Endothelial cell of umbilical vein (primary cell): Measurements from ENCODE around the gene TEKT5. TPM values are rescaled to one million over a fixed set of nuclear protein-coding genes. Genes with fewer than 3 reads are reported as not detected.

Source experiments
- BruUV-seq: library from RNA; stranded (reverse); fragments of 400-500 nt; replicated peaks from 2 replicates; lab custom pipeline; 2021; lab: Mats Ljungman, UMichigan
- CTCF ChIA-PET: fragments of 300-600, 350-600 bp; sonication (Branson Sonifier 250); formaldehyde crosslinking; loops from one replicate; lab custom pipeline; 2021; ENCODE audit warnings: antibody characterized with exemption, inconsistent platforms; lab: Charles Lee
- POLR2A ChIA-PET: fragments of 300-600, 350-600 bp; sonication (Branson Sonifier 250); formaldehyde crosslinking; loops from one replicate; lab custom pipeline; 2021; ENCODE audit warnings: antibody characterized with exemption, inconsistent platforms; lab: Charles Lee
- DNase-seq: peaks from one replicate; pipeline ENCODE4 v3.0.0-alpha.2; 2011; ENCODE audit warnings: low read depth, low spot score
- FAIRE-seq: peaks from 2 replicates; lab custom pipeline; 2011; peaks lifted over from hg19 to GRCh38; lab: Jason Lieb, UNC
- H2AFZ ChIP-seq: 2 replicates; pipeline ENCODE4 v1.6.0; 2012; ENCODE audit warnings: low read depth, low read length, control low read depth, inconsistent platforms
- H3K27ac ChIP-seq: 2 replicates; pipeline ENCODE4 v1.5.1; 2011; ENCODE audit warnings: low read depth, mild to moderate bottlenecking, control low read depth, low read length, moderate library complexity; ENCODE audit not compliant: insufficient read depth
- H3K27me3 ChIP-seq, 2 experiments: 2 replicates each; pipeline versions ENCODE4 v1.6.0 to v1.6.1; 2011; ENCODE audit warnings: low read length in 2 of 2, mixed read lengths in 1 of 2; ENCODE audit not compliant: control insufficient read depth in 2 of 2, insufficient read depth in 2 of 2
- H3K36me3 ChIP-seq, 2 experiments: 2 replicates in 1 of 2; 3 replicates in 1 of 2; pipeline ENCODE4 v1.5.1; 2011; ENCODE audit warnings: low read length in 2 of 2, mild to moderate bottlenecking in 1 of 2, moderate library complexity in 1 of 2; ENCODE audit not compliant: control insufficient read depth in 2 of 2, insufficient read depth in 2 of 2; ENCODE audit errors: extremely low read depth in 1 of 2
- H3K4me1 ChIP-seq: 3 replicates; pipeline ENCODE4 v1.5.1; 2011; ENCODE audit warnings: mild to moderate bottlenecking, low read length; ENCODE audit not compliant: control insufficient read depth, insufficient read depth; ENCODE audit errors: extremely low read depth
- H3K4me2 ChIP-seq: 2 replicates; pipeline ENCODE4 v1.6.1; 2011; ENCODE audit warnings: low read length, control low read depth, mixed read lengths; ENCODE audit not compliant: insufficient read depth
- H3K4me3 ChIP-seq, 3 experiments: fragments of 200-600 bp in 1 of 3; sonication (generic), shearing (Covaris generic) in 1 of 3; replicated peaks in 1 of 3; 2 replicates each; pipeline ENCODE4 v1.5.1; 2011 to 2016; ENCODE audit warnings: control low read depth in 3 of 3, low read length in 3 of 3, mild to moderate bottlenecking in 2 of 3, inconsistent platforms in 1 of 3, low read depth in 1 of 3, moderate library complexity in 1 of 3; ENCODE audit not compliant: insufficient read depth in 1 of 3
- H3K79me2 ChIP-seq: 2 replicates; pipeline ENCODE4 v1.6.0; 2012; ENCODE audit warnings: low read length, inconsistent platforms; ENCODE audit not compliant: control insufficient read depth, insufficient read depth
- H3K9ac ChIP-seq: replicated peaks from 2 replicates; pipeline ENCODE3; 2011; ENCODE audit warnings: low read length, control low read depth; ENCODE audit not compliant: insufficient read depth; ENCODE audit errors: extremely low read depth
- H3K9me1 ChIP-seq: replicated peaks from 3 replicates; pipeline ENCODE4 v1.6.0; 2011; ENCODE audit warnings: mild to moderate bottlenecking, low read length; ENCODE audit not compliant: control insufficient read depth, insufficient read depth; ENCODE audit errors: extremely low read depth
- H3K9me3 ChIP-seq: replicated peaks from 2 replicates; pipeline ENCODE4 v1.5.1; 2012; ENCODE audit warnings: low read length, inconsistent platforms; ENCODE audit not compliant: control insufficient read depth, insufficient read depth
- H4K20me1 ChIP-seq: replicated peaks from 2 replicates; pipeline ENCODE3; 2011; ENCODE audit warnings: mild to moderate bottlenecking, low read length; ENCODE audit not compliant: control insufficient read depth, insufficient read depth; ENCODE audit errors: extremely low read depth
- EZH2 ChIP-seq: IDR thresholded peaks from 2 replicates; pipeline ENCODE4 v1.6.1; 2012; ENCODE audit warnings: borderline replicate concordance, low read depth, mild to moderate bottlenecking, moderate library complexity, low read length, inconsistent platforms; ENCODE audit not compliant: severe bottlenecking
- FOS ChIP-seq: IDR thresholded peaks from 2 replicates; pipeline ENCODE4 v1.6.1; 2011; ENCODE audit warnings: mild to moderate bottlenecking, low read length, moderate library complexity, borderline replicate concordance; ENCODE audit not compliant: insufficient read depth
- GATA2 ChIP-seq: IDR thresholded peaks from 2 replicates; pipeline ENCODE4 v1.7.0; 2011; ENCODE audit warnings: low read depth, mild to moderate bottlenecking, moderate library complexity, mixed read lengths, low read length; ENCODE audit not compliant: insufficient read length, insufficient read depth
- JUN ChIP-seq: IDR thresholded peaks from 2 replicates; pipeline ENCODE4 v1.6.1; 2011; ENCODE audit warnings: borderline replicate concordance, low read depth; ENCODE audit not compliant: insufficient read length, insufficient read depth
- MYC ChIP-seq: IDR thresholded peaks from one replicate; pipeline ENCODE4 v1.6.1; 2011; ENCODE audit warnings: mild to moderate bottlenecking, low read depth, low read length
- POLR2A ChIP-seq: IDR thresholded peaks from 2 replicates; pipeline ENCODE4 v1.6.1; 2012; ENCODE audit warnings: low read depth, mild to moderate bottlenecking, control low read depth, low read length
- POLR2AphosphoS5 ChIP-seq: IDR thresholded peaks from 2 replicates; pipeline ENCODE4 v1.6.1; 2012; ENCODE audit warnings: low read depth, mild to moderate bottlenecking, control low read depth, low read length, moderate library complexity; ENCODE audit not compliant: insufficient read depth
- dilution Hi-C: fragments of 300-500 bp; cut with MboI; formaldehyde crosslinking; loops from one replicate; pipeline ENCODE4 v1.15.0; 2019; ENCODE audit warnings: low sequenced_read_pairs; ENCODE audit not compliant: extremely low pct_ligation_motif_present
- intact Hi-C: fragments of 100-400 bp; cut with micrococcal nuclease; formaldehyde crosslinking; loops from one replicate; pipeline ENCODE4 v1.10.0; 2022
- polyA plus RNA-seq, 4 experiments: library from polyadenylated mRNA; depleted of rRNA in 3 of 4; stranded (reverse) in 3 of 4; unstranded in 1 of 4; fragments of >200 nt; gene quantifications; 2 replicates each; pipeline versions ENCODE4 v1.2.1 to v1.2.3, GENCODE V29; 2011 to 2012; ENCODE audit warnings: missing spikeins in 1 of 4
- total RNA-seq: library from RNA; stranded (reverse); gene quantifications from 2 replicates; pipeline ENCODE4 v1.2.3, GENCODE V29; 2021
- TF ChIP-seq, protein P1 (sequence below), 2 donors: IDR thresholded peaks; 1 replicate in 1 of 2; 2 replicates in 1 of 2; pipeline ENCODE4 v1.5.1; 2011; ENCODE audit warnings: low read length in 2 of 2, mild to moderate bottlenecking in 2 of 2, moderate library complexity in 2 of 2, control low read depth in 1 of 2, inconsistent platforms in 1 of 2, low read depth in 1 of 2; ENCODE audit not compliant: insufficient read depth in 1 of 2; ENCODE audit errors: extremely low read depth in 1 of 2
- TF ChIP-seq, protein P2 (sequence below): IDR thresholded peaks from 2 replicates; pipeline ENCODE4 v1.6.1; 2011; ENCODE audit not compliant: insufficient read depth, insufficient read length

Gene TEKT5
- total and polyA plus RNA-seq, 2 donors (not counting 3 experiments of a cell fraction or from before 2014, with no cell fraction given), result not detected

DNA sequence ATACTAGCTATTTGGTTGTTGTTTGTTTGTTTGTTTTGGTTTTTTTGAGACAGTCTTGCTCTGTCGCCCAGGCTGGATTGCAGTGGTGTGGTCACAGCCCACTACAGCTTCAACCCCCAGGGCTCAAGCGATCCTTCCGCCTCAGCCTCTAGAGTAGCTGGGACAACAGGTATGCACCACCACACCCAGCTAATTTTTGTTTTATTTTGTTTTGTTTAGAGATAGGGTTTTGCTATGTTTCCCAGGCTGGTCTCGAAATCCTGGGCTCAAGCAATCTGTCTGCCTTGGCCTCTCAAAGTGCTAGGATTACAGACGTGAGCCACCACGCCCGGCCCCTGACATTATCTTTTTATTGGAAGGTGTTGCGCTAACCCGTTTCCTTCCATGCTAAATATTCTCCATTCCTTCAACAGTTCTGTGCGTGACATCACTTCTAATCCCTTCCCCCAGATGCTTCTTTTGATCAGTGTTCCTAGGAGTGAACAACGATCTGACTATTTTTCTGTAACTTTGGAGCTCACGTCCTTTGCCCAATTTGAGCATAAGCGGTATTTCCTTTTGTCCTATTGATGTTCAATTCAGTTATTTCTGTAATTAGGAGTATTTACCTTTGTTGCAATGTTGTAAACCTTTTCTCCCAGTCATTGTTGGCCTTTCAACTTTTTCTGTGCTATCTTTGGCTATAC is 84.1 kb downstream of the TEKT5 start:
- ChIA-PET POLR2A (no interaction called here), CTCF (no interaction called here)
- no peak overlapping the region for H3K4me2 ChIP-seq
- dilution Hi-C loops, result no loop called here
- H3K27me3 ChIP-seq, result no peaks in the 10 kb centered on the region
- DNase-seq (no peak), FAIRE-seq (no peak)
- intact Hi-C loops, result no loop called here
- TF ChIP-seq FOS, result no peak
- TF ChIP-seq POLR2AphosphoS5, result no peak
- TF ChIP-seq, protein P1, sequence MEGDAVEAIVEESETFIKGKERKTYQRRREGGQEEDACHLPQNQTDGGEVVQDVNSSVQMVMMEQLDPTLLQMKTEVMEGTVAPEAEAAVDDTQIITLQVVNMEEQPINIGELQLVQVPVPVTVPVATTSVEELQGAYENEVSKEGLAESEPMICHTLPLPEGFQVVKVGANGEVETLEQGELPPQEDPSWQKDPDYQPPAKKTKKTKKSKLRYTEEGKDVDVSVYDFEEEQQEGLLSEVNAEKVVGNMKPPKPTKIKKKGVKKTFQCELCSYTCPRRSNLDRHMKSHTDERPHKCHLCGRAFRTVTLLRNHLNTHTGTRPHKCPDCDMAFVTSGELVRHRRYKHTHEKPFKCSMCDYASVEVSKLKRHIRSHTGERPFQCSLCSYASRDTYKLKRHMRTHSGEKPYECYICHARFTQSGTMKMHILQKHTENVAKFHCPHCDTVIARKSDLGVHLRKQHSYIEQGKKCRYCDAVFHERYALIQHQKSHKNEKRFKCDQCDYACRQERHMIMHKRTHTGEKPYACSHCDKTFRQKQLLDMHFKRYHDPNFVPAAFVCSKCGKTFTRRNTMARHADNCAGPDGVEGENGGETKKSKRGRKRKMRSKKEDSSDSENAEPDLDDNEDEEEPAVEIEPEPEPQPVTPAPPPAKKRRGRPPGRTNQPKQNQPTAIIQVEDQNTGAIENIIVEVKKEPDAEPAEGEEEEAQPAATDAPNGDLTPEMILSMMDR (IDR thresholded peaks at IDR 0.05; ENCODE audit: extremely low read depth in 1 of 2, insufficient read depth in 1 of 2, low read depth in 1 of 2, low read length in 2 of 2), result no peak
- TF ChIP-seq POLR2A, result no peak
- TF ChIP-seq, protein P2, sequence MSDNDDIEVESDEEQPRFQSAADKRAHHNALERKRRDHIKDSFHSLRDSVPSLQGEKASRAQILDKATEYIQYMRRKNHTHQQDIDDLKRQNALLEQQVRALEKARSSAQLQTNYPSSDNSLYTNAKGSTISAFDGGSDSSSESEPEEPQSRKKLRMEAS, result no peak
- no peak for TF ChIP-seq MYC
- no peak for TF ChIP-seq EZH2
- no peak for TF ChIP-seq JUN
- no peak for TF ChIP-seq GATA2
- H3K9me3 ChIP-seq, result no peaks in the 10 kb centered on the region
- H3K36me3 ChIP-seq, result no peaks in the 10 kb centered on the region
- H4K20me1 ChIP-seq, result no peaks in the 10 kb centered on the region
- H3K4me1 ChIP-seq, result no peaks in the 10 kb centered on the region
- H3K9ac ChIP-seq, result no peak overlapping the region
- no peak overlapping the region for H3K27ac ChIP-seq
- H3K4me3 ChIP-seq, result no peak overlapping the region
- no TSS peak for BruUV-seq
- H2AFZ ChIP-seq, result no peak overlapping the region
- H3K79me2 ChIP-seq, result no peaks in the 10 kb centered on the region
- H3K9me1 ChIP-seq, result no peaks in the 10 kb centered on the region
